Gastroesophageal sphincter (tissue), 3 donors: Measurements from ENCODE around the gene PDGFB.

ENCODE experiments used
- CTCF ChIP-seq, 4 experiments: fragments of 200-600 bp in 2 of 4; fragments of 450-650 bp in 2 of 4; sonication (generic) in 1 of 4; IDR thresholded peaks; one replicate each; pipeline ENCODE4 v1.5.1; 2017 to 2019; ENCODE audit warnings: antibody characterized with exemption in 4 of 4, mild to moderate bottlenecking in 2 of 4, moderate library complexity in 2 of 4
- EP300 ChIP-seq: sonication (generic); formaldehyde crosslinking; IDR thresholded peaks from one replicate; pipeline ENCODE4 v1.6.1; 2017; ENCODE audit warnings: antibody characterized with exemption, mild to moderate bottlenecking
- POLR2A ChIP-seq, 2 donors: fragments of 450-650 bp; IDR thresholded peaks; one replicate each; pipeline ENCODE4 v1.6.1; 2017; ENCODE audit warnings: antibody characterized with exemption in 2 of 2, mild to moderate bottlenecking in 2 of 2, moderate library complexity in 1 of 2
- POLR2AphosphoS5 ChIP-seq: sonication (generic); formaldehyde crosslinking; IDR thresholded peaks from one replicate; pipeline ENCODE4 v1.6.1; 2017; ENCODE audit warnings: antibody characterized with exemption

- TF ChIP-seq CTCF (IDR thresholded peaks at IDR 0.05) (no peak), POLR2AphosphoS5 (no peak), POLR2A (IDR thresholded peaks at IDR 0.05) (no peak), EP300 (no peak)
Measured at GRCh38 chr22:39225591-39225990, 19.2 kb downstream of the PDGFB start.
